ENCODE results near the gene CCK. TPM values are rescaled to one million over a fixed set of nuclear protein-coding genes. Genes with fewer than 3 reads are reported as not detected.

Gene CCK
- total RNA-seq, 4 donors from 2014 or later: not detected

DNA sequence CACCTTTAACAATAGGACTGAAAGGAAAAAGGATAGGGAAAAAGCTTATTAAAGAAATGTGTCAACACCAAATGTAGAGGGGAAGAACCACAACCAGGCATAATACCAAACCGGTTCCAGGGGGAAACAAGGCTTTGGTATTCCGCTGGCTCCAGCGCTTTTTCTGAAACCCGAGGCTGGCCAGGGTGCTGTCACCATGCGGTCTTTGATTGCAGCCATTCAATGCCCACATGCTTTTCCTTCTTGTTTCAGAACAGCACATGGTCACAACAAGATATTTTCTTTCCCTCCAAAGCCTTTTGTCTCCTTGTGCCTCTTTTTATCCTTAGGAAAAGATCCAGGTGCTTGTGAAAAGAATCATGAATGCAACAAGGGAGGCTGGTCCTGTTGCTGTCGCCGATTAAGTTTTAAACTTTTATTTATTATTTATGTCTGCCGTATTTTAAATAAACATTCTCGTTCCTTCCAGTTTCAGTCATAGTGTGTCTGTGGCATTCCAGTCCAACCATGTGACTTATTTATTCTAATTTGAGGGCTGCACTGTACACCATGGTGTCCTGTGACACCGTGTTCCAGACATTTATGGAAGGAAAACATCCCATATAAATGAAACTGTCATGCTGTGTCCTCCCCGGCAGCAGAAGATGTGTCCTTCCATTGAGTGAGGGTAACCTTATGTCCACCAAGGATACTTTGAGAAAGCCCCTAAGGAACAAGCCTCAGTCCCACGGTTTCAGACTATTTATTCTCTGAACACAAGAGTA, 41.1 kb downstream of the CCK start:
- TF ChIP-seq CTCF (IDR thresholded peaks at IDR 0.05; ENCODE audit: low read depth): no peak

DNA sequence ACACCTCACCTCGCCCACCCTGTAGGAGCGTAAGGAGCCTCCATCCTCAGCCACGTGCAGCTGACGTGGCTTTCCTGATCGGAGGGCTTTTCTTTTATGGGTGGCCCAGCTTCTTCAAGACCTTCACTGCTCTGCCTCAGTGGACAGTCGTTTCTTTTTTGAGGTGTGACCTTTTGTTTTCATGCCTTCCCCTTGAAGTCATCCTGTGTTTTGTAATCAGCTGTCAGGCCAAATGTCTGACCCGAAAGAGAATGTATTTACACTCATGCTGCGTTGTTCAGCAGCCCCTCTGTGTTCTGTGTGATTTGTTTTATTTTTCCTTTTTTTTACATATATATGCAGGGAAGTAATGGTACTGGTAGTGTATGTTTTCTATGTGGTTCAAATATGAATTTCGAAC, 41.8 kb downstream of the CCK start:
- no peak for TF ChIP-seq CTCF (IDR thresholded peaks at IDR 0.05; ENCODE audit: low read depth)

DNA sequence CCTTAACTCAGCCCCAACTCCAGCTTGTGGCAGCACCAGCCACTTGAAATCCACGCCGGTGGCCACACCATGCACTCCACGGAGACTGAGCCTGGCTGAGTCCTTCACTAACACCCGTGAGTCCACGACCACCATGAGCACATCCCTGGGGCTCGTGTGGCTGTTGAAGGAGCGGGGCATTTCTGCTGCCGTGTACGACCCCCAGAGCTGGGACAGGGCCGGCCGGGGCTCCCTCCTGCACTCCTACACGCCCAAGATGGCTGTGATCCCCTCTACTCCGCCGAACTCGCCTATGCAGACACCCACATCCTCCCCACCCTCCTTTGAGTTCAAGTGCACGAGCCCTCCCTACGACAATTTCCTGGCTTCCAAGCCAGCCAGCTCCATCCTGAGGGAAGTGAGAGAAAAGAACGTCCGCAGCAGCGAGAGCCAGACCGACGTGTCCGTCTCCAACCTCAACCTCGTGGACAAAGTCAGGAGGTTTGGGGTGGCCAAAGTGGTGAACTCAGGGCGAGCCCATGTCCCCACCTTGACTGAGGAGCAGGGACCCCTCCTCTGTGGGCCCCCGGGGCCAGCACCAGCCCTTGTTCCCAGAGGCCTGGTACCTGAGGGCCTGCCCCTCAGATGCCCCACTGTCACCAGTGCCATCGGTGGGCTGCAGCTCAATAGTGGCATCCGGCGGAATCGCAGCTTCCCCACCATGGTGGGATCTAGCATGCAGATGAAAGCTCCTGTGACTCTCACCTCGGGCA, 42.9 kb downstream of the CCK start:
- TF ChIP-seq CTCF (IDR thresholded peaks at IDR 0.05; ENCODE audit: low read depth): no peak

DNA sequence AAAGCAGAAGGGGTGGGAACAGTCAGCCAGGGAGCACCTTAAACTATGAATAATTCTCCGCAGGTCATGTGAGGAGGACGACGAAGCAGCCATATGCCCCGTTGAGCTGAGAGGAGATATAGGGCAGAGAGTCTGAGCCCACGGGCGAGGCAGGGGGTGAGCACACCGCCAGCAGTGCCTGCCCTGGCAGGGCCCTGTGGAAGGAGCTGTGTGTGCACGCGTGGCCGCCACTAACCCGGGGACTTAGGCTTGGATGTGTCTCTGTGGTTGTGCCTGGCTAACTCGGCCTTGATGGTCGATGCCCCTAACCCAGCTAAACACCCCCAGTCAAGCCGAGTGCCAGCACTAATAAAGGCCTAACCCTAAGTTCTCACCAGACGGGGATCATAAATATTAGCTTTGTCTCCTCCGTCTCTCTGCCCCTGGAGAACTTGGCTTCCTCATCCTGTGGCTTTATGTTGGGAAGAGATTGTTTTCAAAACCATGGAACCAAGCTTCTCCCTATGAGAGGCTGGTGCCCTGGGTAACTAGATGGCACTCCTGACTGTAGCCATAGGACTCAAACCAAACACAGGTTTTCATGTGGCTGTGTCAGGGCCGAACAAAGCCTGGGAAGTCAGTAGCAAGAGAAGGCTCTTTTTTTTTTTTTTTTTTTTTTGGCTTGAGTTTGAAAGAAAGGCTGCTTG, 45.4 kb downstream of the CCK start:
- no peak for TF ChIP-seq CTCF (IDR thresholded peaks at IDR 0.05; ENCODE audit: low read depth)

- TF ChIP-seq CTCF (IDR thresholded peaks at IDR 0.05; ENCODE audit: low read depth): no peak
Observed at GRCh38 chr3:42216931-42217333, 49.1 kb downstream of the CCK start.

GRCh38 chr3:42216302-42216701, 49.7 kb downstream of the CCK start:
- TF ChIP-seq CTCF (IDR thresholded peaks at IDR 0.05; ENCODE audit: low read depth): no peak

Data from subcutaneous adipose tissue (tissue), 4 donors.